ENCODE measurements around the gene PPP4C. TPM values are rescaled to one million over a fixed set of nuclear protein-coding genes. Genes with fewer than 3 reads are reported as not detected.

Gene PPP4C
- total and polyA plus RNA-seq, 2 of the 8 experiments (the other 6 are each of a cell fraction or from before 2014, with no cell fraction given): 148 to 298 TPM

GRCh38 chr16:30026449-30026848, 49.3 kb upstream of the PPP4C start (continued):
- TF ChIP-seq CTCF (IDR thresholded peaks at IDR 0.05; ENCODE audit: control extremely low read depth in 1 of 3, insufficient read depth in 1 of 3, low read depth in 1 of 3, low read length in 3 of 3): no peak
